HEK293 (cell line): ENCODE data around the gene DNAJC4.
A peak's percentile ranks its signal among the peaks of the same experiment; 100 is the strongest.

Experiments used
- AEBP2 ChIP-seq: fragments of 450-650 bp; formaldehyde crosslinking; IDR thresholded peaks from 2 replicates; pipeline ENCODE4 v1.5.1; 2016; ENCODE audit warnings: missing biosample characterization, missing genetic modification characterization, borderline replicate concordance
- EGR2 ChIP-seq: fragments of 450-650 bp; formaldehyde crosslinking; IDR thresholded peaks from 2 replicates; pipeline ENCODE4 v1.5.1; 2016; ENCODE audit warnings: low read depth, missing biosample characterization, missing genetic modification characterization
- KLF1 ChIP-seq: fragments of 450-650 bp; formaldehyde crosslinking; IDR thresholded peaks from 2 replicates; pipeline ENCODE4 v1.5.1; 2016; ENCODE audit warnings: missing biosample characterization, missing genetic modification characterization
- KLF16 ChIP-seq: fragments of 450-650 bp; formaldehyde crosslinking; IDR thresholded peaks from 2 replicates; pipeline ENCODE4 v1.5.1; 2017; ENCODE audit warnings: missing biosample characterization, missing genetic modification characterization
- MZF1 ChIP-seq: fragments of 450-650 bp; formaldehyde crosslinking; IDR thresholded peaks from 2 replicates; pipeline ENCODE4 v1.5.1; 2017; ENCODE audit warnings: missing biosample characterization, missing genetic modification characterization, borderline replicate concordance
- SCRT1 ChIP-seq: fragments of 450-650 bp; formaldehyde crosslinking; IDR thresholded peaks from 2 replicates; pipeline ENCODE4 v1.5.1; 2016; ENCODE audit warnings: missing biosample characterization, missing genetic modification characterization, borderline replicate concordance
- SCRT2 ChIP-seq: fragments of 450-650 bp; formaldehyde crosslinking; IDR thresholded peaks from 2 replicates; pipeline ENCODE4 v1.5.1; 2016; ENCODE audit warnings: missing biosample characterization, missing genetic modification characterization
- TCF7L2 ChIP-seq: IDR thresholded peaks from 2 replicates; pipeline ENCODE4 v1.6.1; 2011; ENCODE audit warnings: low read depth, mild to moderate bottlenecking, inconsistent platforms, low read length, moderate library complexity, borderline replicate concordance
- ZFP3 ChIP-seq: fragments of 450-650 bp; formaldehyde crosslinking; IDR thresholded peaks from 2 replicates; pipeline ENCODE4 v1.5.1; 2016; ENCODE audit warnings: low read depth, missing biosample characterization, missing genetic modification characterization
- ZNF112 ChIP-seq: fragments of 450-650 bp; formaldehyde crosslinking; IDR thresholded peaks from 2 replicates; pipeline ENCODE4 v1.5.0; 2017; ENCODE audit warnings: missing biosample characterization, missing genetic modification characterization
- ZNF23 ChIP-seq: fragments of 450-650 bp; formaldehyde crosslinking; IDR thresholded peaks from 2 replicates; pipeline ENCODE4 v1.5.1; 2016; ENCODE audit warnings: missing biosample characterization, missing genetic modification characterization, borderline replicate concordance
- ZNF24 ChIP-seq: fragments of 450-650 bp; formaldehyde crosslinking; IDR thresholded peaks from 2 replicates; pipeline ENCODE4 v1.5.1; 2016; ENCODE audit warnings: missing biosample characterization, missing genetic modification characterization
- ZNF416 ChIP-seq: fragments of 450-650 bp; formaldehyde crosslinking; IDR thresholded peaks from 2 replicates; pipeline ENCODE4 v1.5.1; 2016; ENCODE audit warnings: missing biosample characterization, missing genetic modification characterization
- ZNF449 ChIP-seq: fragments of 450-650 bp; formaldehyde crosslinking; IDR thresholded peaks from 2 replicates; pipeline ENCODE4 v1.5.1; 2017; ENCODE audit warnings: missing biosample characterization, mild to moderate bottlenecking, missing genetic modification characterization, moderate library complexity
- ZNF510 ChIP-seq: fragments of 450-650 bp; formaldehyde crosslinking; IDR thresholded peaks from 2 replicates; pipeline ENCODE4 v1.5.1; 2018; ENCODE audit warnings: mild to moderate bottlenecking, missing genetic modification characterization, missing biosample characterization; ENCODE audit not compliant: insufficient replicate concordance
- ZNF521 ChIP-seq: fragments of 450-650 bp; formaldehyde crosslinking; IDR thresholded peaks from 2 replicates; pipeline ENCODE4 v1.5.1; 2017; ENCODE audit warnings: missing biosample characterization, mild to moderate bottlenecking, missing genetic modification characterization
- ZNF544 ChIP-seq: fragments of 450-650 bp; formaldehyde crosslinking; IDR thresholded peaks from 2 replicates; pipeline ENCODE4 v1.5.0; 2017; ENCODE audit warnings: missing biosample characterization, missing genetic modification characterization
- ZNF600 ChIP-seq: fragments of 450-650 bp; formaldehyde crosslinking; IDR thresholded peaks from 2 replicates; pipeline ENCODE4 v1.5.1; 2016; ENCODE audit warnings: missing biosample characterization, missing genetic modification characterization
- ZNF660 ChIP-seq: fragments of 450-650 bp; IDR thresholded peaks from 2 replicates; pipeline ENCODE4 v1.5.1; 2018; ENCODE audit warnings: missing biosample characterization, mild to moderate bottlenecking, missing genetic modification characterization
- ZNF664 ChIP-seq: fragments of 450-650 bp; formaldehyde crosslinking; IDR thresholded peaks from 2 replicates; pipeline ENCODE4 v1.5.1; 2016; ENCODE audit warnings: missing biosample characterization, missing genetic modification characterization
- ZNF776 ChIP-seq: fragments of 450-650 bp; formaldehyde crosslinking; IDR thresholded peaks from 2 replicates; pipeline ENCODE4 v1.5.0; 2017; ENCODE audit warnings: missing biosample characterization, missing genetic modification characterization, borderline replicate concordance
- ZNF777 ChIP-seq: fragments of 450-650 bp; formaldehyde crosslinking; IDR thresholded peaks from 2 replicates; pipeline ENCODE4 v1.5.1; 2017; ENCODE audit warnings: missing biosample characterization, missing genetic modification characterization, borderline replicate concordance
- ZNF792 ChIP-seq: fragments of 450-650 bp; formaldehyde crosslinking; IDR thresholded peaks from 2 replicates; pipeline ENCODE4 v1.5.1; 2016; ENCODE audit warnings: missing biosample characterization, missing genetic modification characterization
- TF ChIP-seq, protein P1 (sequence below): fragments of 450-650 bp; formaldehyde crosslinking; IDR thresholded peaks from 2 replicates; pipeline ENCODE4 v1.5.1; 2016; ENCODE audit warnings: missing biosample characterization, missing genetic modification characterization
- TF ChIP-seq, protein P2 (sequence below): fragments of 450-650 bp; formaldehyde crosslinking; IDR thresholded peaks from 2 replicates; pipeline ENCODE4 v1.5.1; 2016; ENCODE audit warnings: missing biosample characterization, missing genetic modification characterization
- TF ChIP-seq, protein P3 (sequence below): fragments of 450-650 bp; formaldehyde crosslinking; conservative IDR thresholded peaks from 2 replicates; pipeline ENCODE4 v1.5.1; 2016; ENCODE audit warnings: low read depth, missing biosample characterization, missing genetic modification characterization
- TF ChIP-seq, protein P4 (sequence below): fragments of 450-650 bp; formaldehyde crosslinking; IDR thresholded peaks from 2 replicates; pipeline ENCODE4 v1.5.1; 2016; ENCODE audit warnings: missing biosample characterization, missing genetic modification characterization

DNAJC4 gene

GRCh38 chr11:64246871-64247728, 16.8 kb downstream of the DNAJC4 start, which contains the start of gene PPP1R14B (continued):
- peak; percentile 57; the same call in 1 of the 2 replicates for TF ChIP-seq KLF1 (tag by site-specific recombination)
- no peak for TF ChIP-seq TCF7L2
- TF ChIP-seq ZNF112 (tag by site-specific recombination), result no peak
- no peak for TF ChIP-seq ZNF24 (tag by site-specific recombination)
- no peak for TF ChIP-seq ZNF792 (tag by site-specific recombination)
- TF ChIP-seq SCRT2, result no peak
- TF ChIP-seq, protein P1, sequence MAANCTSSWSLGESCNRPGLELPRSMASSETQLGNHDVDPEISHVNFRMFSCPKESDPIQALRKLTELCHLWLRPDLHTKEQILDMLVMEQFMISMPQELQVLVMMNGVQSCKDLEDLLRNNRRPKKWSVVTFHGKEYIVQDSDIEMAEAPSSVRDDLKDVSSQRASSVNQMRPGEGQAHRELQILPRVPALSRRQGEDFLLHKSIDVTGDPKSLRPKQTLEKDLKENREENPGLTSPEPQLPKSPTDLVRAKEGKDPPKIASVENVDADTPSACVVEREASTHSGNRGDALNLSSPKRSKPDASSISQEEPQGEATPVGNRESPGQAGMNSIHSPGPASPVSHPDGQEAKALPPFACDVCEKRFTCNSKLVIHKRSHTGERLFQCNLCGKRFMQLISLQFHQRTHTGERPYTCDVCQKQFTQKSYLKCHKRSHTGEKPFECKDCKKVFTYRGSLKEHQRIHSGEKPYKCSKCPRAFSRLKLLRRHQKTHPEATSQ (tag by site-specific recombination), result no peak; the same call in 1 of the 2 replicates
- TF ChIP-seq ZNF600 (tag by site-specific recombination), result no peak
- 0 out of 2 replicates have a peak, but pooled peaks have one; percentile 14 for TF ChIP-seq KLF16
- TF ChIP-seq ZNF777 (tag by site-specific recombination), result no peak
- TF ChIP-seq ZFP3 (tag by site-specific recombination), result no peak
- TF ChIP-seq AEBP2, result no peak
- TF ChIP-seq ZNF521 (tag by site-specific recombination), result no peak
- no peak for TF ChIP-seq ZNF776
- no peak for TF ChIP-seq MZF1 (tag by site-specific recombination)
- TF ChIP-seq ZNF544 (tag by site-specific recombination), result no peak
- TF ChIP-seq, protein P2, sequence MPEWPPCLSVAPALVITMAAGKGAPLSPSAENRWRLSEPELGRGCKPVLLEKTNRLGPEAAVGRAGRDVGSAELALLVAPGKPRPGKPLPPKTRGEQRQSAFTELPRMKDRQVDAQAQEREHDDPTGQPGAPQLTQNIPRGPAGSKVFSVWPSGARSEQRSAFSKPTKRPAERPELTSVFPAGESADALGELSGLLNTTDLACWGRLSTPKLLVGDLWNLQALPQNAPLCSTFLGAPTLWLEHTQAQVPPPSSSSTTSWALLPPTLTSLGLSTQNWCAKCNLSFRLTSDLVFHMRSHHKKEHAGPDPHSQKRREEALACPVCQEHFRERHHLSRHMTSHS (tag by site-specific recombination), result no peak
- TF ChIP-seq ZNF449, result peak; percentile 53; the same call in 1 of the 2 replicates
- no peak for TF ChIP-seq SCRT1
- TF ChIP-seq, protein P3, sequence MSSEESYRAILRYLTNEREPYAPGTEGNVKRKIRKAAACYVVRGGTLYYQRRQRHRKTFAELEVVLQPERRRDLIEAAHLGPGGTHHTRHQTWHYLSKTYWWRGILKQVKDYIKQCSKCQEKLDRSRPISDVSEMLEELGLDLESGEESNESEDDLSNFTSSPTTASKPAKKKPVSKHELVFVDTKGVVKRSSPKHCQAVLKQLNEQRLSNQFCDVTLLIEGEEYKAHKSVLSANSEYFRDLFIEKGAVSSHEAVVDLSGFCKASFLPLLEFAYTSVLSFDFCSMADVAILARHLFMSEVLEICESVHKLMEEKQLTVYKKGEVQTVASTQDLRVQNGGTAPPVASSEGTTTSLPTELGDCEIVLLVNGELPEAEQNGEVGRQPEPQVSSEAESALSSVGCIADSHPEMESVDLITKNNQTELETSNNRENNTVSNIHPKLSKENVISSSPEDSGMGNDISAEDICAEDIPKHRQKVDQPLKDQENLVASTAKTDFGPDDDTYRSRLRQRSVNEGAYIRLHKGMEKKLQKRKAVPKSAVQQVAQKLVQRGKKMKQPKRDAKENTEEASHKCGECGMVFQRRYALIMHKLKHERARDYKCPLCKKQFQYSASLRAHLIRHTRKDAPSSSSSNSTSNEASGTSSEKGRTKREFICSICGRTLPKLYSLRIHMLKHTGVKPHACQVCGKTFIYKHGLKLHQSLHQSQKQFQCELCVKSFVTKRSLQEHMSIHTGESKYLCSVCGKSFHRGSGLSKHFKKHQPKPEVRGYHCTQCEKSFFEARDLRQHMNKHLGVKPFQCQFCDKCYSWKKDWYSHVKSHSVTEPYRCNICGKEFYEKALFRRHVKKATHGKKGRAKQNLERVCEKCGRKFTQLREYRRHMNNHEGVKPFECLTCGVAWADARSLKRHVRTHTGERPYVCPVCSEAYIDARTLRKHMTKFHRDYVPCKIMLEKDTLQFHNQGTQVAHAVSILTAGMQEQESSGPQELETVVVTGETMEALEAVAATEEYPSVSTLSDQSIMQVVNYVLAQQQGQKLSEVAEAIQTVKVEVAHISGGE (tag by site-specific recombination), result peak; percentile 91
- TF ChIP-seq ZNF664 (tag by site-specific recombination), result no peak
- TF ChIP-seq EGR2 (tag by site-specific recombination), result peak; percentile 44; the same call in 1 of the 2 replicates
- no peak for TF ChIP-seq ZNF510 (tag by site-specific recombination)
- TF ChIP-seq ZNF416 (tag by site-specific recombination), result no peak
- no peak; the same call in 1 of the 2 replicates for TF ChIP-seq ZNF660 (tag by site-specific recombination)
- TF ChIP-seq, protein P4, sequence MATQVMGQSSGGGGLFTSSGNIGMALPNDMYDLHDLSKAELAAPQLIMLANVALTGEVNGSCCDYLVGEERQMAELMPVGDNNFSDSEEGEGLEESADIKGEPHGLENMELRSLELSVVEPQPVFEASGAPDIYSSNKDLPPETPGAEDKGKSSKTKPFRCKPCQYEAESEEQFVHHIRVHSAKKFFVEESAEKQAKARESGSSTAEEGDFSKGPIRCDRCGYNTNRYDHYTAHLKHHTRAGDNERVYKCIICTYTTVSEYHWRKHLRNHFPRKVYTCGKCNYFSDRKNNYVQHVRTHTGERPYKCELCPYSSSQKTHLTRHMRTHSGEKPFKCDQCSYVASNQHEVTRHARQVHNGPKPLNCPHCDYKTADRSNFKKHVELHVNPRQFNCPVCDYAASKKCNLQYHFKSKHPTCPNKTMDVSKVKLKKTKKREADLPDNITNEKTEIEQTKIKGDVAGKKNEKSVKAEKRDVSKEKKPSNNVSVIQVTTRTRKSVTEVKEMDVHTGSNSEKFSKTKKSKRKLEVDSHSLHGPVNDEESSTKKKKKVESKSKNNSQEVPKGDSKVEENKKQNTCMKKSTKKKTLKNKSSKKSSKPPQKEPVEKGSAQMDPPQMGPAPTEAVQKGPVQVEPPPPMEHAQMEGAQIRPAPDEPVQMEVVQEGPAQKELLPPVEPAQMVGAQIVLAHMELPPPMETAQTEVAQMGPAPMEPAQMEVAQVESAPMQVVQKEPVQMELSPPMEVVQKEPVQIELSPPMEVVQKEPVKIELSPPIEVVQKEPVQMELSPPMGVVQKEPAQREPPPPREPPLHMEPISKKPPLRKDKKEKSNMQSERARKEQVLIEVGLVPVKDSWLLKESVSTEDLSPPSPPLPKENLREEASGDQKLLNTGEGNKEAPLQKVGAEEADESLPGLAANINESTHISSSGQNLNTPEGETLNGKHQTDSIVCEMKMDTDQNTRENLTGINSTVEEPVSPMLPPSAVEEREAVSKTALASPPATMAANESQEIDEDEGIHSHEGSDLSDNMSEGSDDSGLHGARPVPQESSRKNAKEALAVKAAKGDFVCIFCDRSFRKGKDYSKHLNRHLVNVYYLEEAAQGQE (tag by site-specific recombination), result peak; percentile 51; the same call in 1 of the 2 replicates
- TF ChIP-seq ZNF23, result no peak
